DOHH2 (cell line): ENCODE results near the gene ARHGAP8.

ENCODE experiments used
- H3F3A ChIP-seq: fragments of 200-600 bp; sonication (generic), shearing (Covaris generic); 2 replicates; pipeline ENCODE4 v1.6.0; 2016; ENCODE audit warnings: antibody characterized with exemption, mild to moderate bottlenecking; ENCODE audit not compliant: control insufficient read depth, insufficient read depth
- H3K27ac ChIP-seq: fragments of 200-600 bp; sonication (generic); 2 replicates; pipeline ENCODE4 v1.5.1; 2014; ENCODE audit warnings: low read depth, mild to moderate bottlenecking, low read length, moderate library complexity
- H3K27me3 ChIP-seq: fragments of 200-600 bp; sonication (generic); 2 replicates; pipeline ENCODE4 v1.6.1; 2014; ENCODE audit warnings: mild to moderate bottlenecking, low read length, mixed read lengths; ENCODE audit not compliant: control insufficient read depth
- H3K36me3 ChIP-seq: fragments of 200-600 bp; sonication (generic); 2 replicates; pipeline ENCODE4 v1.6.1; 2014; ENCODE audit warnings: mild to moderate bottlenecking, low read length, moderate library complexity, mixed read lengths; ENCODE audit not compliant: control insufficient read depth
- H3K4me1 ChIP-seq: fragments of 200-600 bp; sonication (generic); 2 replicates; pipeline ENCODE4 v1.6.1; 2014; ENCODE audit warnings: mild to moderate bottlenecking, low read length, mixed read lengths; ENCODE audit not compliant: control insufficient read depth
- H3K4me2 ChIP-seq: fragments of 200-600 bp; sonication (generic); 2 replicates; pipeline ENCODE4 v1.6.0; 2014; ENCODE audit warnings: mild to moderate bottlenecking, low read length, moderate library complexity
- H3K4me3 ChIP-seq: fragments of 200-600 bp; sonication (generic); 2 replicates; pipeline ENCODE4 v1.5.1; 2014; ENCODE audit warnings: mild to moderate bottlenecking, low read length, mixed read lengths
- H3K79me2 ChIP-seq: fragments of 200-600 bp; sonication (generic); 2 replicates; pipeline ENCODE4 v1.6.1; 2014; ENCODE audit warnings: mild to moderate bottlenecking, low read length, mixed read lengths; ENCODE audit not compliant: control insufficient read depth
- H3K9me2 ChIP-seq: fragments of 200-600 bp; sonication (generic); replicated peaks from 2 replicates; pipeline ENCODE4 v1.6.1; 2014; ENCODE audit warnings: mild to moderate bottlenecking, low read length, mixed read lengths; ENCODE audit not compliant: control insufficient read depth
- H3K9me3 ChIP-seq: fragments of 200-600 bp; sonication (generic); 2 replicates; pipeline ENCODE4 v1.6.1; 2014; ENCODE audit warnings: antibody characterized with exemption, low read length, mixed read lengths; ENCODE audit not compliant: control insufficient read depth, insufficient read depth
- H4K20me1 ChIP-seq: fragments of 200-600 bp; sonication (generic); 2 replicates; pipeline ENCODE4 v1.6.0; 2014; ENCODE audit warnings: low read depth, mild to moderate bottlenecking, antibody characterized with exemption, low read length, moderate library complexity; ENCODE audit not compliant: control insufficient read depth, insufficient read depth
- CTCF ChIP-seq: fragments of 200-600 bp; sonication (generic); IDR thresholded peaks from one replicate; pipeline ENCODE4 v1.5.1; 2014; ENCODE audit warnings: antibody characterized with exemption, mild to moderate bottlenecking, low read depth, low read length; ENCODE audit not compliant: poor library complexity, severe bottlenecking
- EZH2phosphoT487 ChIP-seq: fragments of 200-600 bp; sonication (generic); IDR thresholded peaks from 2 replicates; pipeline ENCODE4 v1.6.1; 2017; ENCODE audit warnings: borderline replicate concordance, mild to moderate bottlenecking, antibody characterized with exemption, low read length, moderate library complexity, mixed read lengths

ARHGAP8 gene

GRCh38 chr22:44754998-44755397 is 2.6 kb downstream of the ARHGAP8 start:
- Histone ChIP-seq H3K36me3 (no peaks in the 10 kb centered on the region), H4K20me1 (no peaks in the 10 kb centered on the region), H3K4me1 (no peaks in the 10 kb centered on the region), H3F3A (no peaks in the 10 kb centered on the region), H3K27me3 (no peaks in the 10 kb centered on the region), H3K4me2 (no peak overlapping the region), H3K4me3 (no peak overlapping the region), H3K27ac (no peak overlapping the region), H3K9me3 (no peaks in the 10 kb centered on the region), H3K79me2 (no peaks in the 10 kb centered on the region), H3K9me2 (no peaks in the 10 kb centered on the region)
- TF ChIP-seq EZH2phosphoT487, result no peak
- no peak for TF ChIP-seq CTCF

DNA sequence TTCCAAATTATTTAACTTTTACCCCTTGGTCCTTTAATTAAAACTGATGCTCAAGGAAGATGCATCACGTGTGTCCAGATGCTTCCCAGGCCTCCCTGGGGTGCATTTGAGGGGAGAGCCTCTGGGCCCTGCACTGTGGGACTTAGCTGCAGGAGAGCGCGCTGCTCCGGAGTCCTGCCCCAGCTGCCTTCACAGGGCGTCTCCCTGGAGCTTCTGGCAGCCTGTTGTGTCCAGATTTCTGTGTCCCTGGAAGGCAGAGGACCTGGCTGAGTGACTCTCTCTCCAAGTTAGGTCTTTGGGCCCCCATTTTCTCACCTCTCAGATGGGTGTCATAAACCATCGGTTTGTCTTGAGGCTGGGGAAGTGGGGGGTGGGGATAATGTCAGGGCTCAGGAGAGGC is 3.0 kb downstream of the ARHGAP8 start:
- H4K20me1 ChIP-seq, result no peaks in the 10 kb centered on the region
- H3K27me3 ChIP-seq, result no peaks in the 10 kb centered on the region
- no peaks in the 10 kb centered on the region for H3K4me1 ChIP-seq
- H3K9me3 ChIP-seq, result no peaks in the 10 kb centered on the region
- TF ChIP-seq EZH2phosphoT487 (no peak), CTCF (no peak)
- H3K27ac ChIP-seq, result no peak overlapping the region
- no peaks in the 10 kb centered on the region for H3K9me2 ChIP-seq
- no peak overlapping the region for H3K4me3 ChIP-seq
- H3F3A ChIP-seq, result no peaks in the 10 kb centered on the region
- H3K36me3 ChIP-seq, result no peaks in the 10 kb centered on the region
- no peak overlapping the region for H3K4me2 ChIP-seq
- H3K79me2 ChIP-seq, result no peaks in the 10 kb centered on the region

GRCh38 chr22:44755956-44756361 is 3.6 kb downstream of the ARHGAP8 start:
- Histone ChIP-seq H3K4me3 (no peak overlapping the region), H3K27me3 (no peaks in the 10 kb centered on the region), H3K36me3 (no peaks in the 10 kb centered on the region), H3K79me2 (no peaks in the 10 kb centered on the region), H3K4me1 (no peaks in the 10 kb centered on the region), H3K9me3 (no peaks in the 10 kb centered on the region), H3K9me2 (no peaks in the 10 kb centered on the region), H4K20me1 (no peaks in the 10 kb centered on the region), H3K4me2 (no peak overlapping the region), H3K27ac (no peak overlapping the region), H3F3A (no peaks in the 10 kb centered on the region)
- TF ChIP-seq EZH2phosphoT487 (no peak), CTCF (no peak)
